ENCODE data around the gene GRIPAP1. TPM values are rescaled to one million over a fixed set of nuclear protein-coding genes. Genes with fewer than 3 reads are reported as not detected.
A peak's percentile ranks its signal among the peaks of the same experiment; 100 is the strongest.

The GRIPAP1 gene
- total RNA-seq, 4 donors from 2014 or later, result 26.8 to 67.7 (median 35.2) TPM

DNA sequence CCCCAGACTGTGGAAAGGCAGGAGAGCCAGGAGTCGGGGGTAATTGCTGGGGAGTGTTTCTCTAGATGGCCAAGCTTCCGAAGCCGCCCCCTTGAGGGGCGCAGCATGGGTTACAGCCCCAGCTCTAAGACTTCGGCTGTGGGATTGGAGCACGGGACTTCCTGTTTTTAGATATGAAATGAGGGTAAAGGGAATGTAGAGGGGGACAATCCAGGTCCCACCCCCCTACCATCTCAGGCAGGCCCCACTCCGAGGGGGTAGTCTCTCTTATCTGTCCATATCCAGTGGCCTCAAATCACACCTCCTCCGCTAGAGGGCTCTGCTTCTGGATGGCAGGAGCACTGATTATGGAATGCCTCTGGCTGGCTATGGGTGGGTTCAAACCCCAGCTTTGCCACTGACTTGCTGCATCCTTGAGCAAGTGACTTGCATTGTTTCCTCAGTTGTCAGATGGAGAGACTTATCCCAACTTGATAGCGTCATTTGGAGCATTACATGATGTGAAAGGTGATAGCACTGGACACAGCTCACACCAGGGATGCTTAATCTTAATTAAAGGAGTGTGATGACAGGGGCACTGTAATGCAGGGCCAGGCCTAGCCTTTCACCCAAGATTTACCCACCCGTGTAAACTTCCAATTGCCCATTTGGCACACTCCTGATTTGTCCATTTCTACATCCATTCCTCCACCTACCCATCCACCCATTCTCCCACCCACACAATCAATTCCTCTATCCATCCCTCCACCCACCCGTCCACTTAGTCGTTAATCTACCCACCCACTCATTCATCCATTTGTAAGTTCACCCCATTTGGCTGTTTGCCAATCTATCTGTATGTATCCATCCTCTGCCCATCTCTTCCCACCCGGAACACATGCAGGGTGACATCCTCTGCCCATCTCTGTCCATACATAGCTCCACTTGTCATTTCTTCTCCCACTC is 29.6 kb downstream of the GRIPAP1 start:
- Histone ChIP-seq H3K27me3 (no peaks in the 10 kb centered on the region), H3K4me3 (peak overlapping the region; percentile 34), H3K27ac (no peak overlapping the region), H3K36me3 (peaks cover 23% of the 10 kb centered on the region), H3K9me3 (no peaks in the 10 kb centered on the region), H3K4me1 (peaks cover 15% of the 10 kb centered on the region)
- WGBS, result 43% methylated on average over 13 of the region's 13 CpGs
- TF ChIP-seq POLR2A (IDR thresholded peaks at IDR 0.05) (no peak), EP300 (IDR thresholded peaks at IDR 0.05) (no peak), POLR2AphosphoS5 (IDR thresholded peaks at IDR 0.05) (no peak)
- TF ChIP-seq, protein P1, sequence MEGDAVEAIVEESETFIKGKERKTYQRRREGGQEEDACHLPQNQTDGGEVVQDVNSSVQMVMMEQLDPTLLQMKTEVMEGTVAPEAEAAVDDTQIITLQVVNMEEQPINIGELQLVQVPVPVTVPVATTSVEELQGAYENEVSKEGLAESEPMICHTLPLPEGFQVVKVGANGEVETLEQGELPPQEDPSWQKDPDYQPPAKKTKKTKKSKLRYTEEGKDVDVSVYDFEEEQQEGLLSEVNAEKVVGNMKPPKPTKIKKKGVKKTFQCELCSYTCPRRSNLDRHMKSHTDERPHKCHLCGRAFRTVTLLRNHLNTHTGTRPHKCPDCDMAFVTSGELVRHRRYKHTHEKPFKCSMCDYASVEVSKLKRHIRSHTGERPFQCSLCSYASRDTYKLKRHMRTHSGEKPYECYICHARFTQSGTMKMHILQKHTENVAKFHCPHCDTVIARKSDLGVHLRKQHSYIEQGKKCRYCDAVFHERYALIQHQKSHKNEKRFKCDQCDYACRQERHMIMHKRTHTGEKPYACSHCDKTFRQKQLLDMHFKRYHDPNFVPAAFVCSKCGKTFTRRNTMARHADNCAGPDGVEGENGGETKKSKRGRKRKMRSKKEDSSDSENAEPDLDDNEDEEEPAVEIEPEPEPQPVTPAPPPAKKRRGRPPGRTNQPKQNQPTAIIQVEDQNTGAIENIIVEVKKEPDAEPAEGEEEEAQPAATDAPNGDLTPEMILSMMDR (IDR thresholded peaks at IDR 0.05), result peak in 1 of 2 donors; percentile 31
- no peak for DNase-seq (ENCODE audit: low spot score in 2 of 2)

DNA sequence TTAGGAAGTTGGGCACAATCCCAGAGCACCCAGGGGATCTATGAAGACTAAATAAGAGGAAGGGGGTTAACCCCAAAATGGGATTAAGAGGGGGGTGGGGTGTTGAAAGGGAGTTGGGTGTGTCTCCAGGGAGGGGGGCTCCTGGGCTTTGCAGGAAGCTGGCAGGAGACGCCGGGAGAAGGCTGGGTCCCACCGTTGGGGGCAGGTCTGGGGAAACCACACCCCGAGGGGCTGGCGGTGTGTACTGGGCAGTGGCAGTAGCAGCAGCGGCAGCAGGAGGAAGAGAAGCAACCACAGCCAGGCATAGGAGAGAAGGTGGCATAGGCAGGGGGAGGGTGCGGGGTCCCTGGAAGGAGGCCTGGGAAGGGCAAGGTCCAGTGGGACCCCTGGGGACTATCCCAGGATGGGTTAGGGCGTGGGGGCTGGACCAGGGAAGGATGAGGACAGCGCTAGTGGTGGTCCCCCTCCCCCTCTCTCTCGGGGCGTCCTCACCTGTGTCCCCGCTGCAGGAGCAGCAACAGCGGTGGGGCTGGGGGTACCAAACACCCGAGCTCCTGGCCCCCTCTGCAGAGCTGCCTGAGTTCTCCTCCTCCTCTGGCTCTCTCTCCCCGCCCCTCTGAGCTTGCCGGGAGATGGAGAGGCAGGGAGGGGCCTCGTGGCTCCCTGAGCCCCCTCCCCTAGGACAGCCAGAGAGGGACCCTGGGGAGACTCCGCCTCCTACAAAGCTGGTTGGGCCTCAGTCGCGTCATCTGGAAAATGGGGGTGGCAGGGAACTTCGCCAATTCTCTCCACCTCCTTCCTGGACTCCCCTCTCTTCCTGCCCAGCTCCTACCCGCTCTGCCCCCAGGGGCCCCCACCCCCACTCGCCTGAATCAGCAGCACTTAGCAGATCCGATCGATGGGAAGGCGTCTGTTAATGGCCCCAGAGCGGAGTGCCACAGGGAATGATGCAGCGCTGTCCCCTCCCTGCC is 30.5 kb downstream of the GRIPAP1 start, which contains the start of gene KCND1:
TSS of gene KCND1 (minus strand) at position 596 of the 971 bp plus-strand sequence. CDS start 1,573 bp downstream, outside the sequence.
- no peak within 1 kb of the TSS for H3K27ac ChIP-seq
- no peaks in the 10 kb centered on the region for H3K9me3 ChIP-seq
- no peaks in the 10 kb centered on the region for H3K27me3 ChIP-seq
- peak in 1 of 2 donors; percentile 72 for DNase-seq (ENCODE audit: low spot score in 2 of 2)
- peak within 1 kb of the TSS; percentile 34 for H3K4me3 ChIP-seq
- peaks cover 22% of the 10 kb centered on the region for H3K36me3 ChIP-seq
- 22% methylated on average over 25 of the region's 28 CpGs for WGBS
- no peak for TF ChIP-seq POLR2A (IDR thresholded peaks at IDR 0.05)
- no peak for TF ChIP-seq EP300 (IDR thresholded peaks at IDR 0.05)
- H3K4me1 ChIP-seq, result peaks cover 15% of the 10 kb centered on the region

DNA sequence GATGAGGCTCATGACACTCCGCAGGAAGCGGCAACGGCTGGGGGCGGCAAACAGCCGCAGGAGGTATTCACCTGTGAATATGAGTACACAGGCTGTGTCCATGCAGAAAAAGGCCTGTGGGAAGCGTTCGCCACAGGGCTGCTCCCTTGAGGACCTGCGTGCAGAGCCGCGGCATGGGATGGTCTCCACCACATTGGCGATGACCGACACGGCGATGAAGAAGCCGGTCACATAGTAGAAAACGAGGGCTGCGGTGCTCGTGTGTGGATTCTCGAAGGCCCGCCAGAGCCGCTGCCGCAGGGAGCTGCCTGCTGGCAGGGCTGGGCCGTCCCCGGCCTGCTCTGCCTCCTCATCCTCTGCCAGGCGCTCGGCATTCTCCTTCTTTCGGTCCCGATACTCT is 32.6 kb downstream of the GRIPAP1 start:
- H3K27ac ChIP-seq, result no peak overlapping the region
- H3K4me1 ChIP-seq, result peaks cover 15% of the 10 kb centered on the region
- no peak for DNase-seq (ENCODE audit: low spot score in 2 of 2)
- H3K4me3 ChIP-seq, result no peak overlapping the region
- WGBS, result 83% methylated on average over 13 of the region's 28 CpGs
- H3K9me3 ChIP-seq, result no peaks in the 10 kb centered on the region
- H3K36me3 ChIP-seq, result peaks cover 3% of the 10 kb centered on the region
- no peaks in the 10 kb centered on the region for H3K27me3 ChIP-seq
- TF ChIP-seq, protein P1 (IDR thresholded peaks at IDR 0.05), result no peak

DNA sequence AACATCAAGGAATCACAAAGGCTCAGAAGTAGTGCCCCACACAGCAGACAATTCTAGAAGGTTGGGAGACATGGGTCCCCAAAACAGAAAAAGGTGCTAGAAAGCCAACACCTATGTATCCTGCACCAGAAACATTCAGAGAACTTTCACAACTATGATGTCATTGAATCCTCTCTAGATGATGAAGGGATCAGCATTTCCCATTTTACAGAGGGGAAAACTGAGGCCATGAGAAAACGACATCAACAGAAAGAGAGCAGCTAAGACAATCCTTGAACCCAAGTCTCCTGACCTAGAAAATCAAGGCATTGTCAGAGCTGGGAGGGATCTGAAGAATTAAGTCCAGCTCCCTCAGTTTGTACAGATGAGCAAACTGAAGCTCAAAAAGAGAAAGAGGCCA is 33.7 kb downstream of the GRIPAP1 start:
- Histone ChIP-seq H3K27me3 (no peaks in the 10 kb centered on the region), H3K36me3 (no peaks in the 10 kb centered on the region), H3K27ac (no peak overlapping the region), H3K4me3 (no peak overlapping the region), H3K9me3 (no peaks in the 10 kb centered on the region), H3K4me1 (peaks cover 15% of the 10 kb centered on the region)
- no peak for DNase-seq (ENCODE audit: low spot score in 2 of 2)
- no peak for TF ChIP-seq POLR2AphosphoS5 (IDR thresholded peaks at IDR 0.05)
- TF ChIP-seq POLR2A (IDR thresholded peaks at IDR 0.05), result no peak
- TF ChIP-seq EP300 (IDR thresholded peaks at IDR 0.05), result no peak
- TF ChIP-seq, protein P1 (IDR thresholded peaks at IDR 0.05), result no peak
- WGBS, result 65% methylated on average over 1 of the region's 1 CpG

DNA sequence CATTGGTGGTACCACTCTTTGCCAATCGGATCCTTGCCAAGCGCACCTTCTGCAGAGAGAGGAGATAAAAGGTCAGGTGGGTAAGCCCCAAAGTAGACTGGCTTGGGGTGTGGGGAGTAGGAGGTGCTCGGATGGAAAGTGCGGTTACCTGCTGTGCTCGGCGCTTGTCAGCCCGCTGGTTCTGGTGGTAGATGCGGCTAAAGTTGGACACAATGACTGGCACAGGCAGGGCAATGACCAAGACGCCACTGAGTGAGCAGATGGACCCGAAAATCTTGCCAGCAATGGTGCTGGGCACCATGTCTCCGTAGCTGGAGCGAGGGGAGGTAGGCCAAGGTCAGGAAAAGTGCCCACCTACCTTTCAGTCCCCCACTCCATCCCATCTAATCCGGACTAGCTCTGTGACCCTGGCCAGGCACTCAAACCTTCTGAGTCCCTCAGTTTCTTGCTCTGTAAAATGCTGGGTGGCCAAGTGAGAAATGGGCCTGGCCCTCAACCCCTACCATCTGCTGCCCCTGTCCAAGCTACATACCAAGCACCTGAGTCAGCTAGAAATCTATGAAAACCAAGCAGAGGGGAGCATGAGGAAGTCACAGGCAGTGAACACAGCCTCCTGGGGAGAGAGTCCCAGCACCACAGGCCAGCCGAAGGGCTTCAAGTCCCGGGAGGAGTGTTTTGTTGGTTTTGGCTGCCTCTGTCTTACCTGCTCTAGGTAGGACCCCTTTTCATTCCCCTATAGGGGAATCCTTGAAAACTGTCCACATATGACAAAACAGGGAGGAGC is 35.1 kb downstream of the GRIPAP1 start:
- no peak for DNase-seq (ENCODE audit: low spot score in 2 of 2)
- Histone ChIP-seq H3K4me3 (no peak overlapping the region), H3K36me3 (no peaks in the 10 kb centered on the region), H3K27me3 (no peaks in the 10 kb centered on the region), H3K27ac (no peak overlapping the region), H3K9me3 (no peaks in the 10 kb centered on the region), H3K4me1 (peaks cover 8% of the 10 kb centered on the region)
- 78% methylated on average over 13 of the region's 15 CpGs for WGBS
- TF ChIP-seq POLR2AphosphoS5 (IDR thresholded peaks at IDR 0.05) (no peak), POLR2A (IDR thresholded peaks at IDR 0.05) (no peak), EP300 (IDR thresholded peaks at IDR 0.05) (no peak)
- TF ChIP-seq, protein P1 (IDR thresholded peaks at IDR 0.05), result no peak
